MM.1S (cell line): ENCODE data around the gene DNAJC5.

Experiments used
- DNase-seq: peaks from one replicate; pipeline ENCODE4 v3.0.0-alpha.2; 2015
- H2AFZ ChIP-seq: fragments of 300-600 bp; sonication (generic); 2 replicates; pipeline ENCODE4 v1.6.0; 2016; ENCODE audit warnings: antibody characterized with exemption, low read length
- H3F3A ChIP-seq: fragments of 300-600 bp; sonication (generic); 2 replicates; pipeline ENCODE4 v1.6.1; 2016; ENCODE audit warnings: mild to moderate bottlenecking, antibody characterized with exemption, low read length, moderate library complexity, mixed read lengths; ENCODE audit not compliant: insufficient read depth
- H3K27ac ChIP-seq: fragments of 300-600 bp; sonication (generic); 2 replicates; pipeline ENCODE4 v1.5.1; 2016; ENCODE audit warnings: mild to moderate bottlenecking, low read length
- H3K27me3 ChIP-seq: fragments of 300-600 bp; sonication (generic); replicated peaks from 2 replicates; pipeline ENCODE4 v1.6.0; 2016; ENCODE audit warnings: low read length; ENCODE audit not compliant: insufficient read depth
- H3K36me3 ChIP-seq: fragments of 300-600 bp; sonication (generic); replicated peaks from 2 replicates; pipeline ENCODE4 v1.6.1; 2016; ENCODE audit warnings: mild to moderate bottlenecking, low read length, mixed read lengths; ENCODE audit not compliant: insufficient read depth
- H3K4me1 ChIP-seq: fragments of 300-600 bp; sonication (generic); 2 replicates; pipeline ENCODE4 v1.6.1; 2016; ENCODE audit warnings: low read length, mixed read lengths
- H3K4me2 ChIP-seq: fragments of 300-600 bp; sonication (generic); 2 replicates; pipeline ENCODE4 v1.6.0; 2016; ENCODE audit warnings: low read depth, low read length
- H3K4me3 ChIP-seq: fragments of 300-600 bp; sonication (generic); 2 replicates; pipeline ENCODE4 v1.5.1; 2016; ENCODE audit warnings: low read length, mixed read lengths
- H3K79me2 ChIP-seq: fragments of 300-600 bp; sonication (generic); 2 replicates; pipeline ENCODE4 v1.6.1; 2016; ENCODE audit warnings: mixed run types, low read length, mixed read lengths
- H3K9ac ChIP-seq: fragments of 300-600 bp; sonication (generic); 2 replicates; pipeline ENCODE4 v1.6.1; 2016; ENCODE audit warnings: low read length, mixed read lengths
- H3K9me2 ChIP-seq: fragments of 300-600 bp; sonication (generic); replicated peaks from 2 replicates; pipeline ENCODE4 v1.6.1; 2016; ENCODE audit warnings: mild to moderate bottlenecking, low read length, mixed read lengths; ENCODE audit not compliant: insufficient read depth
- H3K9me3 ChIP-seq: fragments of 300-600 bp; sonication (generic); replicated peaks from 2 replicates; pipeline ENCODE4 v1.6.1; 2016; ENCODE audit warnings: mild to moderate bottlenecking, low read length, mixed read lengths; ENCODE audit not compliant: insufficient read depth
- H4K20me1 ChIP-seq: fragments of 300-600 bp; sonication (generic); 2 replicates; pipeline ENCODE4 v1.6.1; 2016; ENCODE audit warnings: mild to moderate bottlenecking, low read length, moderate library complexity, mixed read lengths; ENCODE audit not compliant: insufficient read depth
- CTCF ChIP-seq: fragments of 300-600 bp; sonication (generic); IDR thresholded peaks from 2 replicates; pipeline ENCODE4 v1.5.1; 2016; ENCODE audit warnings: antibody characterized with exemption, low read length, mixed read lengths
- EZH2 ChIP-seq: fragments of 300-600 bp; sonication (generic); optimal IDR thresholded peaks from 2 replicates; pipeline ENCODE3; 2017; ENCODE audit warnings: low read depth, mild to moderate bottlenecking, antibody characterized with exemption, low read length, mixed read lengths
- EZH2phosphoT487 ChIP-seq: fragments of 300-600 bp; sonication (generic); IDR thresholded peaks from 2 replicates; pipeline ENCODE4 v1.6.1; 2018; ENCODE audit warnings: antibody characterized with exemption, low read length

The DNAJC5 gene

GRCh38 chr20:63979557-63980316 lies 84.8 kb downstream of the DNAJC5 start, which contains the start of gene SAMD10:
TSS of gene SAMD10 (minus strand) at chr20:63979642. CDS start at chr20:63979467, 175 bp downstream.
- H3K4me3 ChIP-seq, result peak within 1 kb of the TSS; percentile 100
- H3K9ac ChIP-seq, result peak within 1 kb of the TSS; percentile 93
- H4K20me1 ChIP-seq, result no peaks in the 10 kb centered on the region
- peaks cover 17% of the 10 kb centered on the region for H3F3A ChIP-seq
- H3K79me2 ChIP-seq, result peaks cover 32% of the 10 kb centered on the region
- DNase-seq, result peak; percentile 67
- peak within 1 kb of the TSS; percentile 63; the same call in 1 of the 2 replicates for H3K27ac ChIP-seq
- no peaks in the 10 kb centered on the region for H3K9me2 ChIP-seq
- H3K9me3 ChIP-seq, result no peaks in the 10 kb centered on the region
- H3K4me2 ChIP-seq, result peak within 1 kb of the TSS; percentile 95
- H3K27me3 ChIP-seq, result no peaks in the 10 kb centered on the region
- 0 out of 2 replicates have a peak, but pooled peaks cover 1% of the 10 kb centered on the region for H3K36me3 ChIP-seq
- no peak for TF ChIP-seq EZH2phosphoT487
- TF ChIP-seq CTCF, result no peak
- no peak for TF ChIP-seq EZH2
- H3K4me1 ChIP-seq, result peaks cover 10% of the 10 kb centered on the region
- peak within 1 kb of the TSS; percentile 95 for H2AFZ ChIP-seq

- Histone ChIP-seq H3K9me2 (no peaks in the 10 kb centered on the region), H3K27ac (peak overlapping the region; percentile 63; the same call in 1 of the 2 replicates), H3K4me3 (peak overlapping the region; percentile 100), H3F3A (peaks cover 17% of the 10 kb centered on the region), H3K36me3 (0 out of 2 replicates have a peak, but pooled peaks cover 5% of the 10 kb centered on the region), H3K27me3 (no peaks in the 10 kb centered on the region), H2AFZ (peak overlapping the region; percentile 95), H3K4me2 (peak overlapping the region; percentile 95), H3K4me1 (peaks cover 10% of the 10 kb centered on the region), H3K9ac (peak overlapping the region; percentile 93), H3K79me2 (peaks cover 34% of the 10 kb centered on the region), H4K20me1 (no peaks in the 10 kb centered on the region), H3K9me3 (no peaks in the 10 kb centered on the region)
- TF ChIP-seq EZH2phosphoT487, result no peak
- no peak for TF ChIP-seq CTCF
- no peak for TF ChIP-seq EZH2
- DNase-seq, result no peak
These were observed 85.4 kb downstream of the DNAJC5 start for GRCh38 chr20:63980317-63980805.

GRCh38 chr20:63980806-63981728 lies 86.1 kb downstream of the DNAJC5 start, which contains the start of gene PRPF6:
TSS of gene PRPF6 (plus strand) at chr20:63981132. CDS start at chr20:63981246, 114 bp downstream.
- Histone ChIP-seq H3K27ac (peak within 1 kb of the TSS; percentile 63; the same call in 1 of the 2 replicates), H3F3A (peaks cover 17% of the 10 kb centered on the region), H3K9me3 (no peaks in the 10 kb centered on the region), H2AFZ (peak within 1 kb of the TSS; percentile 95), H3K79me2 (peaks cover 34% of the 10 kb centered on the region), H4K20me1 (no peaks in the 10 kb centered on the region), H3K9me2 (no peaks in the 10 kb centered on the region), H3K4me3 (peak within 1 kb of the TSS; percentile 100), H3K9ac (peak within 1 kb of the TSS; percentile 93), H3K4me1 (peaks cover 10% of the 10 kb centered on the region), H3K36me3 (0 out of 2 replicates have a peak, but pooled peaks cover 5% of the 10 kb centered on the region), H3K27me3 (no peaks in the 10 kb centered on the region), H3K4me2 (peak within 1 kb of the TSS; percentile 96)
- TF ChIP-seq CTCF, result peak; percentile 85
- TF ChIP-seq EZH2phosphoT487, result no peak
- TF ChIP-seq EZH2, result no peak
- DNase-seq, result peak; percentile 99
